GM19099 (cell line): Measurements from ENCODE around the gene FANCC.

Experiments
- POLR2A ChIP-seq: IDR thresholded peaks from 3 replicates; pipeline ENCODE4 v1.6.1; 2011; ENCODE audit warnings: low read depth; ENCODE audit not compliant: insufficient read length; ENCODE audit errors: extremely low read depth

The FANCC gene

DNA sequence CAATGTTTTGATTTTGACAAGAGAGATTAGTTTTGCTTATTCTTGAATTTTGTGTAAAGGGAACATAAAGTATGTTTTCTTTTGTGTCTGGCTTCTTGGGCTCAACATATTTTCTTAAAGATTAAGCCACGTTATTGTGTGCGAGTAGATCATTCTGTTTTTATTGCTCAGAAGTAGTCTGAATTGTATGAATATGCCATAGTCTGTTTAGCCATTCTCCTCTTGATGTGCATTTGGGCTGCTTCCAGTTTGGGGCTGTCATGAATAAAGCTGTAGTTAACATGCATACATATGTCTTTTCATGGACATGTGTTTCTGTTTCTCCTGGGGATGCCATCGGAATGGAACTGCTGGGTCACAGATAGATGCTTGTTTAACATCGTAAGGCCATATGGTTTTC, 198.9 kb downstream of the FANCC start:
- TF ChIP-seq POLR2A: no peak

DNA sequence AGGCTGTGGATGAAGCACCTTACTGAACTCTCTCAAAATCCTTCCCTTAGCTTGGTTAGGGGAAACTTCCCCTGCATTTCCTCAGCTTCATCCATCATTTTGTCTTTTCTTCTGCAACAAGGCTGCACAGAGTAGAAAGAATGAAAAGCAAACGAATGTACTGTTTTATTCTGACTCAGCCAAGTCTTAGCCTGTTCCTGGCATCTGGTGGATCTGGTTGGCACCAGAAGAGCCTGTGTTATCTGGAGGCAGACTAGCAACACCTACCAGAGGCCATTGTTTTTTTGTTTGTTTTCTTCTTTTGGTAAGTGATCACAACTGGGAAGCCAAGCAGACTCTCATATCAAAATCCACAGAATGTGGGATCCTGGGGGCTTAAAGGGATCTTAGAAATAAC, 200.7 kb downstream of the FANCC start:
- no peak for TF ChIP-seq POLR2A

DNA sequence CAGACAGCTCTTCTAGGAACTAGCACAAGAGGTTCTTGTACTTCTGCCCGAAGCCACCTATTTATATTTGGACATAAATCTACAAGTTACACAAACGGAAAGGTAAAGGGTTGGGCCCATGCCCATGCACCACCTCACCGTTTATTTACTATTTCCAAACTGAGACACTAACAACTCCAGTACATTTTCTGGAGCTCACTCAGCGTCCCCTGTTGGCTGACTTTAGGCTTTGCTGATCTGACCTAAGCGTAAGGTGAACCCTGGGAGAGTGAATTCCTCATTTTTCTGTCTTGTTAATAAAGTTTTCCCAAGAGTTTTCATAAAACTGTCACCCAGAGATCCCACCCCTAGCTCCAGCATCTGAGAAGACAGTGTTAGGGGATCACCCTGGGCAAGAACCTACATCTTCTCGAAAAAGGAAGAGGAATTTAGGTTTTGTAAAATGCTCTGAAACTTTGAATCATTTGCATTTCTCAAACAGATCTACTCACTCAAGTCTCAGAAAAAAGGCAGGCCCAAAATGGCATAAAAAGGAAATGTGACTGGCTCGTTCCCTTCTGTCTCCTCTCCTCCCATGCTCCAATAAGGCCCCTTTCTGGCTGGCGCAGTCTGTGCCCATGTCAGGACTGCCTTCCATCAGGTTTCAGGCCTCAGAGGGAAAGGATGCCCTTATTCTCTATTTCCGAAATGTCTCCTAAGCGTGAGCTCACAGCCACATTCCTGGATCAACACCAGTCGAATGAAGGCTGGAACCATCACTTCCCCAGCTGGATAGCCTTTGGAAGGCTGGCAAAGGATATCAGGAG, 201.3 kb downstream of the FANCC start:
- no peak for TF ChIP-seq POLR2A

DNA sequence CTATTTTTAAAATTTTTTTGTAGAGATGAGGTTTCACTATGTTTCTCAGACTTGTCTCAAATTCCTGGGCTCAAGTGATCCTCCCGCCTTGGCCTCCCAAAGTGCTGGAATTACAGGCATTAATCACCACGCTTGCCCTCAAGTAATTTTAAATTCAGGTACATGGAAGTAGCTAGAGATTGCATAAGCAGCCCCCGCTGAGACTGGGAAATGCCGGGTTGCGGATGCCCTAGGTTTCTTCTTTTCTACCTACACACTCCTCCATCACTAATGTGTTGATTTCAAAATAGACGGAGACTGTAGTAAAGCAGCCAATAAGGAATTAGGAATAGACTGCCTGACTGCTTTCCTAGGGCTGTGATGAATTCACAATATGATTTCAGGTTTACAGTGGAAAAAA, 202.4 kb downstream of the FANCC start:
- TF ChIP-seq POLR2A: no peak

DNA sequence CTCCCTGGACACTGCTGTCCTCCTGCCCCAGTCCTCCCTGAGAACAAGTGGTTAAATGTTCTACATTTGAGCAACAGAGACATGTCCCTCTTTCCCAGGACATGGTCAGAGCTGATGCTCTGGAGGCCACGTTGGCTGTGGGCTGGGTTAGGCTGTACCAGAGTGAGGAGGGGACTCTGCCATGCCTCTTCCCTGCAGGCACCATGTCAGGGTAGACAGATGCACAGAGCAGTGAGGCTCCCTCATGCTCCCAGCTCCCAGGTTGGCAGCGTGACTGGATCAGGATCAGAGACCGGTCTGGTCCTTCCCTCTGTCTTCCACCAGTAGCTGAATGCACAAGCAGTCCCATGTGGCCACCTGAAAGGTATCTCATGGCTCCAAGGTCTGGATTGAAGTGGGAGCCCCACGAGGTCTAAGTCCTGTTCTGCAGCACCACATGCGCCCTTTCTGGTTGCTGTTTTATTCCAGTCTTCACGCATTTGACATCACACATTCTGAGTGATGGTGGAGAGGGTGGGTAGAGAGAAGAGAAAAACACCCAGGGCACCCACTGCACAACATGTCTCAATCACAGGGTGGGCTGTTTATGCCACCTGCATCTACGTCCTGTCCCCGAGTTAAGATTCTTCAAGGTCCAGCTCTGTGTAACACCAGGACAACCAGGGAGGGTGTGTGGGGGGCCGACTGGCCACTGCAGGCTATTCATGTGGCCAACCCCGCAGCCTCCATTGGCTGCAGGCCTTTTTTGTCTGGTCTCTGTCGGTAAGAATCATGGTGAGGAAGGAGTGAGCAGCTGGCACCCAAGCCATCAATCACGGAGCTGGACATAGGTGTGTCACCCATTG, 204.9 kb downstream of the FANCC start:
- no peak for TF ChIP-seq POLR2A

DNA sequence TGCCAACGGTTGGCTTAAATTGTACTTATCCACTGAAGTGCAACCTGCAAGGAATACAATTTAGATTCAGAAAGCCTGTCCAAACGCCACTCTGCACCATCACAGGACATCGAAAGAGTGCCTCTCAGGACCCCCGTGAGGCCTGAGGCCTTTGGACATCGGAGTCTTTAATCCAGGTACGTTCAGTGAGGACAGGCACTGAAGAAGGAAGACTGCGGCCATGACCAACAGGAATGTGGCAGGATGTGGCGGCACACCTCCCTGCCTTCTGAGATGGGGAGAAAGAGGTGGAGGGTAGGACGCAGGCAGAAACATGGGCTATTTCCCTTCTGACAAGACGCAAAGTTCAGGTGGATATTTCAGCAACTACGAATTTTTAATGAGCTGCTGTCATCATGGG, 205.8 kb downstream of the FANCC start:
- TF ChIP-seq POLR2A: no peak

DNA sequence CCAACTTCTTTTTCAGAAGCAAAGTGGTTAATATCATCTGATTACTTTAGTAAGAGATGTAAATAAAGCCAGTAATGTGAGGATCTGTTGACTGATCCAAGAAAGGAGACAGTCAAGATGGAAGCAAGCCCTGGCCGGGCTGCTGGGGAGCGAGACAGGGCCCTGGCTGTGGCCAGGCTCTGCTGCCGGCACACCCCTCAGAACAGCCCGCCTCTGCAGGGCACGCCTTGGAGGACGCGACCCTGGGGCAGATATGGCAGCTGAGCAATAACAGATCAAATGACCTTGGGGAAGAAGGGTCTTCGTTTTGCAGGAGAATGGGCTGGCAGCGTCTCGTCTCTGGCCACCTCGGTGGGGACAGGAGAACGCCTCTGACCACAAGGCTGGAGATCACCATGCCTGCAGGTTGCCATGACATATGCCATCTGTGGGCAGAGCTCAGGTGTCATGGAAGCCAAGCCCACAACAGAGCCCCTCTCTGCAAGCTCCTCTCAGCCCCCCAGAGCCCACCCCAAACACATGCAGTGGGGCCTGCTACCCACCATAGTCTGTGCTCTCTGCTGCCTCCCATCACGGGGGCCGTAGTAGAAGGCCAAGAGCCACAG, 206.5 kb downstream of the FANCC start:
- TF ChIP-seq POLR2A: no peak

DNA sequence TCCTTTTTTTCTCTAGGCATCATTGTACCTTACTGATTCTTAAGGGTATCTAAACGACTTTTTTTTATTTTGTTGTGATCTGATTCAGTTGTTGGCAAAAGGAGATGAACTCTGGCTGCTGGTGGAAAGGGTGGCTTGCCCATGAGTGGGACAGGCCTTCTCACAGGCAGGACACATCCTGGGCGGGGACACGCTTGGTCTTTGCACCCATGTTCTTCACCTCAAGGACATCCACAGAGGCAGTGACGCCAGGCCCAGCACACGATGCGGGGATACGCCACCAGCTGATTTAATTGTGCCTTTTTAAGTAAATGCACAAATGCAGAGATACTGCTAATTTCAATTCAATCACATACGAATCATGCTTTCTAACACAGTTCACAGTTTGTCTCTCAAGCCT, 208.1 kb downstream of the FANCC start:
- TF ChIP-seq POLR2A: no peak

DNA sequence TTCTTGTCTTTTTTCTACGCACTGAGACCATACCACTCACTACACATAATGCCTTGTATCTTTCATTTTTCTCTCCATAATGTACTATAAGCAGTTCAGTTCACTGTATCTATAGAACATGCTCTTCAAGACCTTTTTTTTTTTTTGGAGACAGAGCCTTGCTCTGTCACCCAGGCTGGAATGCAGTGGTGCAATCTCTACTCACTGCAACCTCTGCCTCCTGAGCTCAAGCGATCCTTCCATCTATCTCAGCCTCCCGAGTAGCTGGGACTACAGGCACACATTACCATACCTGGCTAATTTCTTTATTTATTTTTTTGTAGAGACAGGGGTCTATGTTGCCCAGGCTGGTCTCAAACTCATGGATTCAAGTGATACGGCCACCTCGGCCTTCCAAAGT, 208.7 kb downstream of the FANCC start:
- TF ChIP-seq POLR2A: no peak

DNA sequence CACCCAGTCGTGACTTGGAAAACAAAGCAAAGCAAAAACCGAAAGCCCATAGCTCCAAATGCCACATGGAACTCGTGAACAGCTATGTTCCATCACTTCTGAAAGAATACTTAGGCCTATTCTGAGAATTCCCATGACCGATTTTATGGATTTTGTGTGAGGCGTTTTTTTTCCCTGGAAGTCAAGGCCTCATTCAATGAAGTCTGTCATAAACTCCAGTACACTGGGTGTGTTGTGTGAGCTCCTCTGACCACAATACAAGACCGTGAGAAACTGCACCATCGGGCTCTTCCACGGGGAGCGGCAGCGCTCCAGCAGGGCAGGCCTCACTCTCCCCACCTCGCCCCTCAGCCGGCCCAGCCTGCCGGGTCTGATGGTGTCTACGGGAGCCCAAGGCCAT, 209.5 kb downstream of the FANCC start:
- TF ChIP-seq POLR2A: no peak

DNA sequence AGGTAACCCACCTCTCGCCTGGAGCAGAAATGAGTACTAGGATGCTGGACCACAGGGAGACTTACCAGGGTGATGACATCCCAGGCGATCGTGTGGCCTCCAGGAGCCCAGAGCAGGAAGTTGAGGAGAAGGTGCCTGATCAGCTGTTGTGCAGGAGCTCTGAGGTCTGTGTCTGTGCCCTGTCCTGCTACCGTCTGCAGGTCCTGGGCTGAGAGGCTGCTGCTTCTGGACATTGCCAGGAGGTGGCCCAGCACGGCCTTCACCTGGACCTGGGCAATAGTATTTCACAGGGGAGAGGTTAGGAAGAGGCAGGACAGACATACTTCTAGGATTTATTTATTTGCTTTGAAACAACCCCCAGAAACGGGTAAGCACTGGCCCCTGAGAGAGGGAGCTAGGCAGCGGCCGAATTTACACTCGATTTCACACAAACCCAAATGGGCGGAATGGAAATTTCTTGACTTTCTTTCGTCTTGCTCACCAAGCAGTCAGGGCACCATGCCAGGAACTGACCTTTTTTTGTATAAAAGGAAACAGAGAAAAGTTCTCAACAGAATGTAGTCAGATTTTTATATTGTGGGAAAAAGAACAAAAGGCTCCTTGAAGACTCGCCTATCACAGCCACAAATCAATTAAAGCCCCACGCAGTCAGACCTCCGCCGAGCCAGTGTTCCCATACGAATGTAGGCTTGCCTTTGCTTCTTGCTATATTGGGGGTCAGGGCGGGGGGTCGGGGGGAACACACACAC, 210.3 kb downstream of the FANCC start:
- no peak for TF ChIP-seq POLR2A

DNA sequence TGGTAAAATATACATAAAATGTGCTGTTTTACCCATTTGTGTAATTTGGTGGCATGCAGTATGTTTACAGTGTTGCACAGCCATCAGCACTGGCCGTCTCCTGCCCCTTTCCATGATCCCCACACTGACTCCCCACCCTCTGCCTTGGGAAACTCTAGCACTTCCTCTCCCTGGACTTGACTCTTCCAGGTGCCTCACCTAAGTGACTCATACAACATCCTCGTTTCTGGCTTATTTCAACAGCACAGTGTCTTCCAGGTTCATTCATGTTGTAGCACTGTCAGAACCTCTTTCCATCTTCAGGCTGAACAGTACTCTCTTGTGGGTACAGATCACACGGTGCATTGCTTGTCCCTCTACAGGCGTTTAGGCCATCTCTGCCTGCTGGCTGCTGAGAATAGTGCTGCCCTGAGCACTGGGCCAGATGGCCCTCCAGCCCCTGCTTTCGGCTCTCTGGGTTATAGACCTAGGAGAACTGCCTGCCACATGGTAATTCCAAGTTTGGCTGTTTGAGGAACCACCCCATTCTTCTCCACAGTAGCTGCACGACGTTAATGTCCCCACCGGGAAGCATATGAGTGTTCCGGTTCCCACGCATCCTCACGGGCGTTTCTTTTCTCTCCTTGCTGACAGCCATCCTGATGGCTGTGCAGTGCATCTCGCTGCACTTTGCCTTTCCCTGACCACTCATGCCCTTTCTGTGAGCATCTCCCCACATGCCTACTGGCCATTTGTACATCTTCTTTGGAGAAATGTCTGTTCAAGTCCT, 211.8 kb downstream of the FANCC start:
- no peak for TF ChIP-seq POLR2A

DNA sequence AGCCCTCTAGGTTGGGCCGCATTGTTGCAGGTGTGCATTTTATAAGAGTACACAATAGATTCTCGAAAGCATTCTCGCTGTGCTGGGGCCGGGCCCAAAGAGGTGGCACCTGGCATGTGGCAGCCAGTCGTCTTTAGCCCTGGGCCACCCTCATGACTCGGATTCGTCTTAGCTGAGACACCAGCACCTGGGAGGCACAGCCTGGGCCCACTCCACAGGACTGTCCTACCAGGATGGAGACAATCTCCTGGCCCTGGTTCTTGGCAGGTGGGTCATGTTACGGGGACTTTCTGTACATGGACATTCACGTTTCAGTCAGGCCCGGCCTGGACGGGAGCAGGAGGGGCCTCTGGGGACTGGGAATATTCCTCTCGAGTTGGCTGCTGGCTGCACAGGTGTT, 212.5 kb downstream of the FANCC start:
- no peak for TF ChIP-seq POLR2A

DNA sequence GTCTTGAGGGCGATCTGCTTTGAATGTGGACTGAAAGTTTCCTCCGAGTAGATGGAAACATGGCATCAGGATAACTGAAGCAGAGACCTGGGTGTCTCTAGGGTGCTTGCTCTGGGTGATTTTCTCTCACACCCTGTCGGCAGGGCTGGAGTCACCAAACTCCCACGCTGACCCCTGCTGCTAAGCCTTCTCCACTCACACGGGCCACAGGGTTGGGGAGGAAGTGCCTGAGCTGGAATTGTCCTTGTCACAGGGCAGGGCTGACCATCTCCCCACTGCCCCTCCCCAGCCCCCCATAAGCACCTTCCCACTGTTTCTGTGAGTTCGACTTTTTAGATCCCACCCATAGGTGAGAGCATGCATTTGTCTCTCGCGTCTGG, 212.9 kb downstream of the FANCC start:
- no peak for TF ChIP-seq POLR2A
